K562 (cell line): ENCODE results near the gene NDST1. TPM values are rescaled to one million over a fixed set of nuclear protein-coding genes. Genes with fewer than 3 reads are reported as not detected.

Source experiments
- SNRNP70 ChIP-seq: fragments of 200-400 bp; formaldehyde crosslinking; optimal IDR thresholded peaks from 2 replicates; pipeline ENCODE3; 2017; ENCODE audit warnings: low read depth, low read length
- polyA plus RNA-seq, 8 experiments: library from polyadenylated mRNA; depleted of rRNA in 4 of 8; stranded (reverse) in 5 of 8; unstranded in 3 of 8; fragments of >200 nt; fragmentation: Nextera tagmentation in 2 of 8; fragmentation: Illumina TruSeq in 1 of 8; extraction: Ambion mirVana in 2 of 8; extraction: Trizol in 1 of 8; gene quantifications; 2 replicates each; pipeline versions ENCODE4 v1.2.1 to v1.2.3, GENCODE V29; 2011 to 2014; ENCODE audit warnings: inconsistent platforms in 1 of 8, missing spikeins in 1 of 8
- total RNA-seq, 7 experiments: library from RNA; depleted of rRNA in 6 of 7; stranded (reverse); fragments of >200 nt in 6 of 7; fragmentation: Illumina TruSeq in 2 of 7; extraction: Trizol in 2 of 7; gene quantifications; 2 replicates each; pipeline versions ENCODE4 v1.2.1 to v1.2.3, GENCODE V29; 2011 to 2021; ENCODE audit warnings: low replicate concordance in 1 of 7
- TF ChIP-seq, protein P1 (sequence below): fragments of 150-350 bp; IDR thresholded peaks from 2 replicates; pipeline ENCODE4 v1.6.1; 2014; ENCODE audit warnings: low read depth, mild to moderate bottlenecking, low read length, borderline replicate concordance
- TF ChIP-seq, protein P2 (sequence below): fragments of 450-650 bp; formaldehyde crosslinking; IDR thresholded peaks from 2 replicates; pipeline ENCODE4 v1.4.0; 2020; ENCODE audit warnings: mild to moderate bottlenecking, moderate library complexity
- TF ChIP-seq, protein P3 (sequence below): sonication (generic); formaldehyde crosslinking; IDR thresholded peaks from 2 replicates; pipeline ENCODE4 v1.8.0; 2022; ENCODE audit warnings: missing genetic modification reagents, mild to moderate bottlenecking, moderate library complexity, borderline replicate concordance

NDST1 gene
- total and polyA plus RNA-seq, 9 of the 15 experiments (the other 6 are each of a cell fraction or from before 2014, with no cell fraction given), result 0.38 to 47.9 (median 9.9) TPM

DNA sequence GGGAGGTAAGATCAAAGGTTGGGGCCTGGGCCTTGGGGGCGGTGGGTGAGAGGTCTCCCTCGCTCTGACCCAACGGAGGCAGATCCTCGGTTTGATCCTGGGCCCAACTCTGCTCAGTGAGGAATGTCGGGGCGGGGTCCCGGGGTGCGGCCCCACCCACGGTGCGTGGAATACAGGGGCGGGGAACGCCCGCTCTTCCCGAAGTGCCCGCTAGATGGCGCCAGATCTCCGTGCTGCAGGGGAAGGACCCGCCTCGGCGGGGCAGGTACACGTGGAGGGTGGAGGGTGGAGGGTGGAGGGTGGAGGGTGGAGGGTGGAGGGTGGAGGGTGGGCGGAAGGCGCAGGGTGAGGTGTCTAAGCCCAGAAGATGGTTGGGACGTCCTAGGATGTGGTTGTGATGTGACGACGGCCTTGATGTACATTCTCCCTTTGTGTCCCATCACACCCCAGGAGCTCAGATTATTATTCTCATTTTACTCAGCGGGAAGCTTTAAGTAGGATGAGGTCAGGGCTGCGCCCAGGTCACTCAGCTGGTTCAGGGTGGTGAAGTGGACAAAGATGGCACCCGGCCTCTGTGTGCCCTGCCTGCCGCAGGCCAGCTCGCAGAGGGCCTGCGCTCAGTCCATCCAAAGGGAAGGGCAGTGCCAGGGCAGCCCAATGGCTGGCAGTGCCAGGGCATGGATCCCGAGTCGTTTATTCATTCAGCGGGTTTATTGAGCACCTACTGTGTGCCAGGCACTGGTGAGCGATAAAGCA is 49.0 kb upstream of the NDST1 start (continued):
- TF ChIP-seq, protein P1, sequence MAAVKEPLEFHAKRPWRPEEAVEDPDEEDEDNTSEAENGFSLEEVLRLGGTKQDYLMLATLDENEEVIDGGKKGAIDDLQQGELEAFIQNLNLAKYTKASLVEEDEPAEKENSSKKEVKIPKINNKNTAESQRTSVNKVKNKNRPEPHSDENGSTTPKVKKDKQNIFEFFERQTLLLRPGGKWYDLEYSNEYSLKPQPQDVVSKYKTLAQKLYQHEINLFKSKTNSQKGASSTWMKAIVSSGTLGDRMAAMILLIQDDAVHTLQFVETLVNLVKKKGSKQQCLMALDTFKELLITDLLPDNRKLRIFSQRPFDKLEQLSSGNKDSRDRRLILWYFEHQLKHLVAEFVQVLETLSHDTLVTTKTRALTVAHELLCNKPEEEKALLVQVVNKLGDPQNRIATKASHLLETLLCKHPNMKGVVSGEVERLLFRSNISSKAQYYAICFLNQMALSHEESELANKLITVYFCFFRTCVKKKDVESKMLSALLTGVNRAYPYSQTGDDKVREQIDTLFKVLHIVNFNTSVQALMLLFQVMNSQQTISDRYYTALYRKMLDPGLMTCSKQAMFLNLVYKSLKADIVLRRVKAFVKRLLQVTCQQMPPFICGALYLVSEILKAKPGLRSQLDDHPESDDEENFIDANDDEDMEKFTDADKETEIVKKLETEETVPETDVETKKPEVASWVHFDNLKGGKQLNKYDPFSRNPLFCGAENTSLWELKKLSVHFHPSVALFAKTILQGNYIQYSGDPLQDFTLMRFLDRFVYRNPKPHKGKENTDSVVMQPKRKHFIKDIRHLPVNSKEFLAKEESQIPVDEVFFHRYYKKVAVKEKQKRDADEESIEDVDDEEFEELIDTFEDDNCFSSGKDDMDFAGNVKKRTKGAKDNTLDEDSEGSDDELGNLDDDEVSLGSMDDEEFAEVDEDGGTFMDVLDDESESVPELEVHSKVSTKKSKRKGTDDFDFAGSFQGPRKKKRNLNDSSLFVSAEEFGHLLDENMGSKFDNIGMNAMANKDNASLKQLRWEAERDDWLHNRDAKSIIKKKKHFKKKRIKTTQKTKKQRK, result no peak
- TF ChIP-seq, protein P2, sequence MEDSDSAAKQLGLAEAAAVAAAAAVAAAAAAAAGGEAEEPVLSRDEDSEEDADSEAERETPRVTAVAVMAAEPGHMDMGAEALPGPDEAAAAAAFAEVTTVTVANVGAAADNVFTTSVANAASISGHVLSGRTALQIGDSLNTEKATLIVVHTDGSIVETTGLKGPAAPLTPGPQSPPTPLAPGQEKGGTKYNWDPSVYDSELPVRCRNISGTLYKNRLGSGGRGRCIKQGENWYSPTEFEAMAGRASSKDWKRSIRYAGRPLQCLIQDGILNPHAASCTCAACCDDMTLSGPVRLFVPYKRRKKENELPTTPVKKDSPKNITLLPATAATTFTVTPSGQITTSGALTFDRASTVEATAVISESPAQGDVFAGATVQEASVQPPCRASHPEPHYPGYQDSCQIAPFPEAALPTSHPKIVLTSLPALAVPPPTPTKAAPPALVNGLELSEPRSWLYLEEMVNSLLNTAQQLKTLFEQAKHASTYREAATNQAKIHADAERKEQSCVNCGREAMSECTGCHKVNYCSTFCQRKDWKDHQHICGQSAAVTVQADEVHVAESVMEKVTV (CRISPR knock-in tag), result peak; percentile 70; the same call in 1 of the 2 replicates
- TF ChIP-seq, protein P3, sequence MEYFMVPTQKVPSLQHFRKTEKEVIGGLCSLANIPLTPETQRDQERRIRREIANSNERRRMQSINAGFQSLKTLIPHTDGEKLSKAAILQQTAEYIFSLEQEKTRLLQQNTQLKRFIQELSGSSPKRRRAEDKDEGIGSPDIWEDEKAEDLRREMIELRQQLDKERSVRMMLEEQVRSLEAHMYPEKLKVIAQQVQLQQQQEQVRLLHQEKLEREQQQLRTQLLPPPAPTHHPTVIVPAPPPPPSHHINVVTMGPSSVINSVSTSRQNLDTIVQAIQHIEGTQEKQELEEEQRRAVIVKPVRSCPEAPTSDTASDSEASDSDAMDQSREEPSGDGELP (CRISPR knock-in tag), result peak; percentile 41
- no peak for TF ChIP-seq SNRNP70
